Kidney (tissue), 14 donors: ENCODE measurements around the gene FER1L5. TPM values are rescaled to one million over a fixed set of nuclear protein-coding genes. Genes with fewer than 3 reads are reported as not detected.

ENCODE experiments used
- DNase-seq, 5 donors: peaks; one replicate each; pipeline ENCODE4 v3.0.0-alpha.2; 2013 to 2020
- FAIRE-seq: peaks from 2 replicates; lab custom pipeline; 2012; peaks lifted over from hg19 to GRCh38; lab: Jason Lieb, UNC
- H3K27ac ChIP-seq, 2 donors: one replicate each; pipeline ENCODE4 v1.7.0; 2013; ENCODE audit warnings: low read depth in 2 of 2, low read length in 2 of 2, inconsistent platforms in 1 of 2
- H3K27me3 ChIP-seq: one replicate; pipeline ENCODE4 v1.7.1; 2013; ENCODE audit warnings: low read length, inconsistent platforms; ENCODE audit not compliant: control insufficient read depth, insufficient read depth
- H3K36me3 ChIP-seq, 3 donors: one replicate each; pipeline versions ENCODE4 v1.7.0 to v1.7.1; 2013; ENCODE audit warnings: low read length in 3 of 3, control low read depth in 1 of 3, inconsistent platforms in 1 of 3; ENCODE audit not compliant: insufficient read depth in 3 of 3, control insufficient read depth in 2 of 3
- H3K4me1 ChIP-seq, 3 donors: one replicate each; pipeline versions ENCODE4 v1.7.0 to v1.7.1; 2013; ENCODE audit warnings: low read length in 3 of 3, inconsistent platforms in 1 of 3, low read depth in 1 of 3; ENCODE audit not compliant: control insufficient read depth in 2 of 3, insufficient read depth in 2 of 3
- H3K4me3 ChIP-seq, 3 donors: one replicate each; pipeline versions ENCODE4 v1.7.0 to v1.8.1; 2013; ENCODE audit warnings: low read length in 3 of 3, control low read depth in 1 of 3, inconsistent platforms in 1 of 3
- H3K9ac ChIP-seq, 3 donors: one replicate each; pipeline versions ENCODE4 v1.7.0 to v1.7.1; 2013; ENCODE audit warnings: low read length in 3 of 3, control low read depth in 1 of 3, inconsistent platforms in 1 of 3
- H3K9me3 ChIP-seq, 3 donors: one replicate each; pipeline versions ENCODE4 v1.7.0 to v1.7.1; 2013; ENCODE audit warnings: low read length in 3 of 3, control low read depth in 1 of 3, inconsistent platforms in 1 of 3; ENCODE audit not compliant: control insufficient read depth in 2 of 3, insufficient read depth in 1 of 3
- CTCF ChIP-seq: IDR thresholded peaks from 3 replicates; pipeline ENCODE4 v1.5.1; 2012; ENCODE audit warnings: mild to moderate bottlenecking, moderate library complexity, borderline replicate concordance; ENCODE audit not compliant: insufficient read depth; ENCODE audit errors: extremely low read depth
- intact Hi-C: fragments of 100-400 bp; cut with DNase I; formaldehyde crosslinking; loops from one replicate; pipeline ENCODE4 v1.11.1; 2022
- polyA plus RNA-seq: library from polyadenylated mRNA; stranded (reverse); fragments of 350-450 nt; fragmentation: Illumina TruSeq; extraction: RNeasy Lipid Tissue Mini Kit (QIAGEN cat#74804); gene quantifications from one replicate; pipeline ENCODE4 v1.2.3, GENCODE V29; 2014; ENCODE audit warnings: low read depth, low replicate concordance; ENCODE audit not compliant: insufficient read depth
- total RNA-seq: library from RNA; stranded (reverse); fragmentation: NEBNext Ultra II Directional; extraction: Animal tissue kit (Norgen Biotek cat#: 25700); gene quantifications from one replicate; pipeline ENCODE4 v1.2.1, GENCODE V29; 2021
- donor health status: control.
- donor health status: control.
- donor health status: control.
- donor health status: control.
- donor health status: control.
- donor health status: DM: yes; HTN: yes; CAD: no.
- donor health status: Normal renal cell carcinoma (clear cell type).

Gene FER1L5
- total and polyA plus RNA-seq, 2 donors from 2014 or later = 0.15 to 1.3 TPM

GRCh38 chr2:96625571-96626552 is 16.7 kb upstream of the FER1L5 start:
- peak overlapping the region in 1 of 2 donors; percentile 2 for H3K27ac ChIP-seq
- no peak overlapping the region for H3K4me3 ChIP-seq
- FAIRE-seq (no peak), DNase-seq (no peak)
- intact Hi-C loops = no loop called here
- H3K9me3 ChIP-seq = no peaks in the 10 kb centered on the region
- peaks cover 2 to 16% (median 11%) of the 10 kb centered on the region in 3 donors for H3K36me3 ChIP-seq
- H3K27me3 ChIP-seq = no peaks in the 10 kb centered on the region
- TF ChIP-seq CTCF = no peak
- peaks cover 0 to 2% (median 0%) of the 10 kb centered on the region in 3 donors for H3K4me1 ChIP-seq
- H3K9ac ChIP-seq = no peak overlapping the region

- Histone ChIP-seq H3K4me1 (peaks cover 0 to 2% (median 0%) of the 10 kb centered on the region in 3 donors), H3K27ac (no peak overlapping the region), H3K4me3 (no peak overlapping the region), H3K9me3 (no peaks in the 10 kb centered on the region), H3K9ac (no peak overlapping the region), H3K36me3 (peaks cover 8 to 22% (median 16%) of the 10 kb centered on the region in 3 donors), H3K27me3 (no peaks in the 10 kb centered on the region)
- no peak for FAIRE-seq
- no peak for TF ChIP-seq CTCF
- no peak for DNase-seq
- intact Hi-C loops = no loop called here
These were observed 16.0 kb upstream of the FER1L5 start for GRCh38 chr2:96626553-96626942.

- Histone ChIP-seq H3K27ac (no peak overlapping the region), H3K4me3 (no peak overlapping the region), H3K36me3 (peaks cover 8 to 28% (median 16%) of the 10 kb centered on the region in 3 donors), H3K9ac (no peak overlapping the region), H3K9me3 (no peaks in the 10 kb centered on the region), H3K27me3 (no peaks in the 10 kb centered on the region), H3K4me1 (peaks cover 0 to 8% (median 0%) of the 10 kb centered on the region in 3 donors)
- intact Hi-C loops = no loop called here
- DNase-seq (no peak), FAIRE-seq (no peak)
- no peak for TF ChIP-seq CTCF
These were observed 10.6 kb upstream of the FER1L5 start for GRCh38 chr2:96631804-96632435.
